GM20431 (cell line): ENCODE measurements around the gene FABP3.

ENCODE experiments used
- in situ Hi-C: fragments of 300-500 bp; cut with MseI, MboI; formaldehyde crosslinking; loops from one replicate; pipeline ENCODE4 v1.15.0; 2020; ENCODE audit warnings: low sequenced_read_pairs; ENCODE audit not compliant: unreplicated experiment

Gene FABP3

DNA sequence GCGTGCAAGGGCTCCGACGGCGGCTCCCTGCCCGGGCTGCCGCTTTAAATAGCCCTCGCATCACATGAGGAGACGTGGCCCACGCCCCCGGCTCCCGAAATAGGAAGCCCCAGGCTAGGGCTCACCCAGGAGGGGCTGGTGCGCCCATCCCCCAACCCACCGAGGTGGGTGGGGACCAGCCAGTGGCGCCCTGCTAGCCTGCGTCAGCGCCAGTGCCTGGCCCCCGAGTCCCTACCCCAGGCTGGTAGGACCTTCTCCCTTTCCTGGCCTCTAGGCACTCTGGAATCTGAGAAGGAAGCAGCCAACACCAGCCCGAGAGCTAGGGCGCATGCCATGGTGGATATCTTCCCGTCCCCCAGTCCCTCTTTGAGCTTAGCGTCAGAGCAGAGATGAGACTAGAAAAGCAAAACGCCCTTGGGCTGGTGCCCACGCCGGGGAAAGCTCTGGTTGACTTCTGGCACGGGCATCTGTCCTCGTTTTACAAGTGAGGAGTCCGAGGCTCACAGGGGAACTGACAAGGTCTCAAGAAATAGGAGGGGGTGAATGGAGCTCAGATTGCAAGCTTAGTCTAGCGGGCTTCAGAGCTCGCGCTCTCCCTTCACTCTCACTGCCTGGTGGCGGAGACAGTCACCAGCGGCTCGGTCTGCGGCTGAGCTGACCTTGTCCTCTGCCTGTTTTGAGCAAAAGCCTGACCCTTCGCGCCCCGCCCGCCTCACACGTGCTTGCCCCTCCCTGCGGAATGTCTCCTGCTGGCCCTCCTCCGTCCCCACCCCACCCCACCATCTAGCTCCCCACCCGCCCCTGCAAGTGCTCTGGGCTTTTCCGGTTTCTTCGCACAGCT lies at the start of gene FABP3:
TSS of gene FABP3 (minus strand) at position 21 of the 841 bp plus-strand sequence. CDS start 62 bp downstream, outside the sequence.
- in situ Hi-C loops: no loop called here

GRCh38 chr1:31421371-31422040 lies 48.6 kb upstream of the FABP3 start:
- in situ Hi-C loops: no loop called here

DNA sequence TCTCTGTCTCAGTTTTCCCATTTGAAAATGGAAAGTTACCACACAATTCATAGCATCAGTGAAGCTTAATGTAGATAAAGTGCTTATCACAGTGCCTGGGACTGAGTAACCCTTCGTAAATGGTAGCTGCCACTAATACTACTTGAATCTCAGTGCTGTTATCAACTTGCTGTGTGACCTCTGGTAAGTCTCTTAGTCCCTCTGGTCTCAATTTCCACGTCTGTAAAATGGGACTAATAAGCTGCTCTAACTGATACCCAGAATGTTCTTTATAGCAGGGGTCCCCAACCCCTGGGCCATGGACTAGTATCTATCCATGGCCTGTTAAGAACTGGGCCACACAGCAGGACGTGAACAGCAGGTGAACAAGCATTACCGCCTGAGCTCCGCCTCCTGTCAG lies 47.8 kb upstream of the FABP3 start:
- in situ Hi-C loops: no loop called here

DNA sequence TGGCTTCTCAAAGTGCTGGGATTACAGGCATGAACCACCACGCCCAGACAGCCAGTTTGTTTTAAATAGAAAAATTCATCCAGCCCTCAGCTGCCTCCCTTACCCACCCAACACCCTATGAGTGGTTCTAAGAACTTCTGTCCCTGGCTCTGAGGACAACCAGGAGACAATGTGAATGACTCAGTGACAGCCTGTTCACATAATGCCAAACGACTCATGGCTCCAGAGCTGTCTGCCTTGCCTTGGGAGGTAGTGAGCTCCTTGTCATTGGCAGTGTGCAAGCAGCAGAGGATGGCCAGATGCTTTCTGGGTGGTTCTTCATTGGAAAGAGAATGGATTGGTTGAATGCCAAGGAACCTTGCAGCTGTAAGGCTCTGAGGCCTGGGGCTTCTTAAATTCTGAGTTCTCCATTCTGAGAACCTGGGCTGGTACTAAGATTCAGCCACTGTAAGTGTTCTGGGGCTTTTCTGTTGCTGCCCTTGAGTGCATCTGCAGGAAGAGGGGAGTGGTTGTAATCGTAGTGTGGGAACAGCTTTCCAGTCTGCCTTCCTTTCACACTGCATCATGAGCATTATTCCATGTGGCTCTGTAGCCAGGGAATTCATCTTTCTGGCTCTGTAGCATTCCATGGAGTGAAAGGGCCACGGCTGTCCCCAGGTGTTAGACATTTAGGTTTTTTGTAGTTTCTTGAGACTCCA lies 45.9 kb upstream of the FABP3 start:
- in situ Hi-C loops: no loop called here

DNA sequence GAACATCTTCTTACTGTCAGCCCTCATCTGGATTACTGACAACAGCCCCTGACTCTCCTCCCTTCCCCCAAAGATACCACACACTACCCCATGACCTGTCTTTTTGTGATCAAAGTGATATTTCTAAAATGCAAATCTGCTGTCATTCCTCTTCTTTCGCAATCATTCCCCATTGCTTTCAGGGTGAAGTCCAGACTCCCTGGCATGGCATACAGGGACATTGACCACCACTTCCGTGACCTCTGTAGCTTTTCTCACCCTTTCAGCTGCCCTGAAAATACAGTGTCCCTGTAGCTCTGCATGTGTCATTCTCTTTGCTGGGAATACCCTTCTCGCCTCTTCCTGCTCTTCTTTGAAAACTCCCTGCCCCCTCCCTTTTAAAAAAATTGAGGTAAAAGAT lies 44.3 kb upstream of the FABP3 start:
- in situ Hi-C loops: no loop called here

GRCh38 chr1:31416101-31416736 lies 43.3 kb upstream of the FABP3 start:
- in situ Hi-C loops: no loop called here

- in situ Hi-C loops: no loop called here
These were observed 42.8 kb upstream of the FABP3 start for GRCh38 chr1:31415658-31416057.

DNA sequence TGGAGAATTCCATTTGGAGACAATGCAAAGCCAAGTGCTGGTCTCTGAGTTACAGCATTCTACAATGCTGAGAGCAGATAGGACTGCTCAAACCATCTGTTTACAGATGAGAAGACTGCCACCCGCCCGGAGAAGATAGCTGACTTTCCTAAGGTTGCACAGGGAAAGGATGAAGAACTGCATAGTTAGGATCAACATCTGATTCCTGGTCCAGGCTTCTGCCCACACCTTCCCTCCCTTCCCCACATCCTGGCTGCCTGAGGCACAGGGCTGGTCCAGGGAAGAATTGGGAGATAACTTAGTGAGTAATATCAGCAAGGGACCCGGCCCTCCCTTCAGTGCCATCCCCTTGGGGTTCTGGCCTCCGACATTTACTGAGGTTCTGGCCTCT lies 42.1 kb upstream of the FABP3 start:
- in situ Hi-C loops: no loop called here

GRCh38 chr1:31413405-31414001 lies 40.6 kb upstream of the FABP3 start:
- in situ Hi-C loops: no loop called here

- in situ Hi-C loops: no loop called here
These were observed 40.0 kb upstream of the FABP3 start, which contains the start of gene SERINC2 for GRCh38 chr1:31412732-31413404. Gene SERINC2 (plus strand): TSS chr1:31413213. CDS start chr1:31413266, 53 bp downstream.

DNA sequence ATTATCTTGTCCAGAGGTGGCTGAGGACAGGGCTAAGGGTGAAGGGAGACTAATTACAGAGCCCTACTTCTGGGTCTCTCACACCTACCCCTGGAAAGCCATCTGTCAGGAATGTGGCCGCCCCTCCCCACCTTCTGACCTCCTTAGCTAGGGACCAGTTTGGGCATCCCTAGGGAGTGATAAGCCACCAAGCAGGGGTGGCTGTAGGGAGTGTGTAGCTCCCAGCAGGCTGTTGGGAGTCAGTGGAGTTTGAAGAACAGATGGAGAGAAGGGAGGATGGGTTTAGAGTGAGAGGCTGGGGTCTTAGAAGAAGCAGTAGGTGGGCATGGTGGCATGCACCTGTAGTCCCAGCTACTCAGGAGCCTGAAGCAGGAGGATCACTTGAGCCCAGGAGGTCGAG lies 39.3 kb upstream of the FABP3 start:
- in situ Hi-C loops: no loop called here

DNA sequence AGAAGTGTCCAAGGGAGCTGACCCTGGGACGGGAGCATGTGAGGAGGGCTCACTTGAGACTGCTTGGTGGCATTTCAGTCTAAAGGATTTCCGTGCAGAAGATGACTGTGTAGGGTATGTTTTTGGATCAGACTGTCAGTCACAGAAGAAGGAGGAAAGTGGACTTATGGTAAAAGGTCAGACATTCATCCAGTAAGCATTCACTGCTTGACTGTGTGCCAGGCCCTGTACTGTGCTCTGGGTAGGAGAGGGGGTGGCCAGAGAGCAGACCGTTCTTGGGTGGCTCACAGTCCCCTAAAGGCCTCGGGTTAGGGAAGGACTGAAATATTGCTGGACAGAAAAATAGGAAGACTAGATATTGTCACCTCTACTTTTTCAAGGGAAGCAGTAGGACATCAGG lies 38.0 kb upstream of the FABP3 start:
- in situ Hi-C loops: no loop called here

- in situ Hi-C loops: no loop called here
These were observed 37.3 kb upstream of the FABP3 start for GRCh38 chr1:31409946-31410858.

DNA sequence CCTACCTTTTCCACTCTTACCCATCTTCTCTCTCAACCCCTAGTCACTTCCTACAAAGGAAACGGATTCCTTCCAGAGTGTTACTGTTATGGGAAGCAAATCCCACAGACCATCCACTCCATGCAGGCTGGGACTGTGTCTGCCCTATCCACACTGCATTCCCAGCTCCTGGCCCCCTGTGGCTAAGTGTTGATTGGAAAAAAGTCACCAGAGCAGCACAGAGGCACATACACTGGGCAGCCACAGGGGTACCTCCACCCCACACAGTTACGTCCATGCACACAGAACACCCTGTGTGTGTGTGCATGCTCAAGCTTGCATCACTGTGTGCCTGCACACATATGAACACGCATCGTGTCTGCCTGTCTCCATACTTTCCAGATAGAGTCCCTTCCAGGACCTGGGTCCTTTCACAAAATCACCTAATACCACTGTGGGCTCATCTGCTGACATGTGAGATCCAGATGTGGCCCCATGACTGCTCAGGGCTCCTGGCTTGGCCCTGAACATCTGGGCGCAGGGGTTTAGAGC lies 36.0 kb upstream of the FABP3 start:
- in situ Hi-C loops: no loop called here

DNA sequence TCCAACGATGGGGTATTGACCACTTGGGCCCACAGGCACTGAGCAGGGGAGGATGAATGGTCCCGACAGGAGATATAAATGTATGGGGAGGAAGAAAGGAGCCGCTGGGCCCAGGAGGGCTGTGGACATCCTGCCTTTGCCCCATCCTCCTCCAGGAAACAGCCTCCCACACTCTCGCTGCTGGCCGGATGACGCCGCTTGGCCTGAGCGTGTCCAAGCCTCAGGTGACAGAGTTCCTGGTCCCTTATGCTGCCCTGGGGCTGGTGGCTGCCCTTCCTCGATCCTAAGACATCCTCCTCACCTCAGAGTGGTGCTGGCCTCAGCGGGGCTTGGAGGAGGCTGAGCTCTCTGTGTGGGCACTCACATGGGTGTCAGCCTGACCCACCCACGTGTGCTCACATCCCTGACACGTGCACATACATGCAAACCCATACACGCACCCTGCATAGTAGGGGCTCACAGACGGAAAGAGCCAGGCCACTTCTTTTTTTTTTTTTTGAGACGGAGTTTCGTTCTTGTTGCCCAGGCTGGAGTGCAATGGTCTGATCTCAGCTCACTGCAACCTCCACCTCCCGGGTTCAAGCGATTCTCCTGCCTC lies 34.3 kb upstream of the FABP3 start:
- in situ Hi-C loops: no loop called here

- in situ Hi-C loops: no loop called here
These were observed 32.8 kb upstream of the FABP3 start for GRCh38 chr1:31405578-31406245.

- in situ Hi-C loops: no loop called here
These were observed 28.4 kb upstream of the FABP3 start for GRCh38 chr1:31401241-31401640.
